ENCODE measurements around the gene C17orf75.

- TF ChIP-seq CTCF (conservative IDR thresholded peaks at IDR 0.05; ENCODE audit: low read depth, low read length) (no peak), POLR2A (IDR thresholded peaks at IDR 0.05; ENCODE audit: low read depth, low read length) (no peak), BHLHE40 (IDR thresholded peaks at IDR 0.05; ENCODE audit: low read depth, low read length) (no peak), RFX5 (IDR thresholded peaks at IDR 0.05; ENCODE audit: low read depth, low read length) (no peak), MXI1 (IDR thresholded peaks at IDR 0.05; ENCODE audit: borderline replicate concordance, low read depth, low read length) (no peak), FOS (IDR thresholded peaks at IDR 0.05; ENCODE audit: low read depth, low read length) (no peak)
- TF ChIP-seq, protein P1, sequence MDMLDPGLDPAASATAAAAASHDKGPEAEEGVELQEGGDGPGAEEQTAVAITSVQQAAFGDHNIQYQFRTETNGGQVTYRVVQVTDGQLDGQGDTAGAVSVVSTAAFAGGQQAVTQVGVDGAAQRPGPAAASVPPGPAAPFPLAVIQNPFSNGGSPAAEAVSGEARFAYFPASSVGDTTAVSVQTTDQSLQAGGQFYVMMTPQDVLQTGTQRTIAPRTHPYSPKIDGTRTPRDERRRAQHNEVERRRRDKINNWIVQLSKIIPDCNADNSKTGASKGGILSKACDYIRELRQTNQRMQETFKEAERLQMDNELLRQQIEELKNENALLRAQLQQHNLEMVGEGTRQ (IDR thresholded peaks at IDR 0.05; ENCODE audit: low read depth, low read length) = no peak
Observed at GRCh38 chr17:32383926-32384434, 42.0 kb upstream of the C17orf75 start.
